SKM-1 treated with dmso at 0.1 percent for 144 hours (cell line): ENCODE results near the gene PORCN.

Experiments
- DNase-seq: peaks from one replicate; lab custom pipeline; 2025; ENCODE audit not compliant: unreplicated experiment; lab: John Stamatoyannopoulos, UW

The PORCN gene

DNA sequence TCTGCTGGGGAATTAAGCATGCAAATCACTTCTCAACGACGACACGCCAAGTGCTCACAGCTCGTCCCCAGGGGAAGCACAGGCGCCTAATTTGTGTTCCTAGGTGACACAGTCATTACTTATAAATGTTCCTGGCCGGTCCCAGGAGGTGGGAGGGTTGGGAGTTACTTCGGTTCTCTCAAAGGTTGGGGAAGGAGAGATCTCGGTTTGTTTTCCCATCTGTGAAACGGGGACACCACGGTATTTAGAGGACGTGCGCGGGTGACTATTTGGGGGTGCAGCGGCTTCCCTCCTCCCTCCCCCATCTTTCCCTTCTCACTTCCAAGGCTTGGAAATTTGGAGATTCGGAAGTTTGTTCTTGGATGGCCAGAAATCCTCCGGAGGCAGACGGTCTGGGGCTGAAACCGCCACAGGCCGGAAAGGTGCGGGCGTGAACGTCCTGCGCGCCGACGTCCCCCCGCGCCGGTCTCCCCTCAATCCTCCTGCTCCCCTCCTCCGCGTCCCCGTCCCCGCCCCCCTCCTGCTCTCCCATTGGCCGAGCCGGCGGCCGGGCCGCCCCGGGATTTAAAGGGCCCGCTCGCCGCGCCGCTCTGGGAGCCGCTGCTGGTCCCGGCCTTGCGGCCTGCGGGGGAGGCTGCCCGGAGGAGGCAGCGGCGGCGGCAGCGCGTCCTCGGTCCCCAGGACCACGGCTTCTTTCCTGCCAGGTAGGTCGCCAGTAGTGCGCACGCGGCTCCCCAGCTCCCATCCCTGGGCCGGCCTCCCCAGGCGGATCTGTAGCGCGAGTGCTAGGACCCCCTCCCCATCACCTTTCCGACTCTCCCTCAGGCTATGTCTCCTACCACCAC lies at the start of gene PORCN:
Gene PORCN, plus strand, starts transcription at position 593 of the 845 bp plus-strand sequence. CDS start 829 bp downstream, outside the sequence.
- peak; percentile 36 for DNase-seq

DNA sequence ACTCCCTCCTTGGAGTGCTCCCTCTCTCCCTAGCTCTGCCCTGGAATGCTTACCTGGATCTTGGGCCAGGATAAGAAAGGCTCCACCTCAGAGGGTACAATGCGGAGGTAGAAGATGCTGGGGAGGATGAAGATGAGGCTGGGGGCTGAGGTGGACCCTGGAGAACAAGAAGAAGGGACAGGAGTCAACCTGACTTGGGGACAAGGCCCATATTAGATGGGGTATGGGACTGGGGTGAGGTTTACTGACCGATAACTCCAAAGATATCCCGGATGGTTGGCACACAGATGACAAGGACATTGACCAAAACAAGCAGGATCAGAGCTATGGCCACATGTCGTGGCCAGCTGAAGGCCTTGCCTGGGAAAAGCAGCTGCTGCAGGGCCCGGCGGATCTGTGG lies 49.3 kb upstream of the PORCN start:
- no peak for DNase-seq

GRCh38 chrX:48460031-48460430 lies 48.8 kb upstream of the PORCN start:
- DNase-seq, result no peak

GRCh38 chrX:48460606-48461005 lies 48.2 kb upstream of the PORCN start:
- no peak for DNase-seq

- no peak for DNase-seq
Observed at GRCh38 chrX:48461830-48462229, 47.0 kb upstream of the PORCN start.

- DNase-seq, result no peak
Observed at GRCh38 chrX:48465336-48465933, 43.4 kb upstream of the PORCN start.

DNA sequence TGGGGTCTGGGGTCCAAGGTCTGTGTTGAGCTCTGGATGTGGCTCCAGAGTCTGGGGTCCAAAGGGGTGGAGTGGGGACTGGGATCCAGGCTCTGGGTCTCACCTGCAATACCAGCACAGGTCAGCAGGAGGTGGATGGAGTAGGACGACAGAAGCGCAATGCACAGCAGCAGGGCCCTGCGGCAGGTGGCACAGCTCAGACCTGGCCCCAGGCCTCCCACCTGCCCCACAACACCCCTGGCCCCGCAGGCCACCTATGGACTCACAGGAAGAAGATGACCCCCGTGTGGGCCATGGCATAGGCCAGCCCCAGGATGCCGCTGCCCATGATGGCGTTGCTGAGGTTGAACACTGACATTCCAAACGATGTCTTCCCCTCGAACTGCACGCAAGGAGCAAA lies 42.1 kb upstream of the PORCN start:
- DNase-seq, result no peak

GRCh38 chrX:48467281-48467761 lies 41.5 kb upstream of the PORCN start:
- DNase-seq, result no peak

- DNase-seq, result no peak
Observed at GRCh38 chrX:48468247-48468671, 40.5 kb upstream of the PORCN start.

DNA sequence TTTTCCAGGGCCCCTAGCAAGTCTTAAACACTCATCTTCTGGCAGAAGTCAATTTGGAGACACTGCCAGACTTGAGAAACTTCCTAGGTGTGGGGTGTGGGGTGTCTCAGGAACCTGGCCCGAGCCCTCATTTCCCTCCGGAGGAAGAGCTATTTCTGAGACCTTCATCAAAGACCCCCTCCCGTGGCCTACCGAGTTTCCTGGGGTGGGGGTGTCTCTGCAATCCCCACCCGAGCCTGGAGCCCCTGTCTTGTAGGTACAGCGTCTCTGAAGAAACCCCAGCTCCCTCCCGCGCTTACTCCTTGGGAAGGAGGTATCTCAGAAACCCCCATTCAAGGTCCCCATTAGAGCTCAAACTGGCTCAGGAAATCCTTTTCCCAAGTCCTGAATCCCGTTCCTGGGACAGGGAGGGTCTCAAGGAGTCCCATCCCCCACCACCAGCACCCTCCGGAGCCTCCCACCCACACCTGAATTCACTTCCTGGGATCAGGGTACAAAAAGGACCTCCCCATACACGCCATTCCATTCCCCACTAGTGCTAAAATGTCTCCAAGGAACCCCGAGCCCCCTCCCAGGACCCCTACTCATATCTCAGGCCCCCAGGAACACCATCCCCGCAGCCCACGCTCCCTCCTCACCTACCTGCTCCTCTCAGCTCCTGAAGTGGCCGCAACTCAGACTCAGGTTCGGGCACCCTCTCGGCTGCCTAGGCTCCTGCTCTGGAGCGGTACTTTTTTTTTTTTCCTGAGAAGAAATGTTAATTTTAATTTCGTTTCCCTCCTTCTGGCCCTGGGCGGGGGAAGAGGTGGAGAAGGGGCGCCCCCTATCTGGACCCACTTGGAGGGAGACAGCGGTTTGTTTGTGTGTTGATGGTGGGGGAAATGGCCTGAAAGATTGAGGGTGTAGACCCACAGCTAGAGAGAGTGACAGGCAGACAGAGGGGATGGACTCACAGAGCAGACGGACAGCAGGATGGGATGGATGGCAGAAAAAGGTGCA lies 39.8 kb upstream of the PORCN start:
- no peak for DNase-seq

DNA sequence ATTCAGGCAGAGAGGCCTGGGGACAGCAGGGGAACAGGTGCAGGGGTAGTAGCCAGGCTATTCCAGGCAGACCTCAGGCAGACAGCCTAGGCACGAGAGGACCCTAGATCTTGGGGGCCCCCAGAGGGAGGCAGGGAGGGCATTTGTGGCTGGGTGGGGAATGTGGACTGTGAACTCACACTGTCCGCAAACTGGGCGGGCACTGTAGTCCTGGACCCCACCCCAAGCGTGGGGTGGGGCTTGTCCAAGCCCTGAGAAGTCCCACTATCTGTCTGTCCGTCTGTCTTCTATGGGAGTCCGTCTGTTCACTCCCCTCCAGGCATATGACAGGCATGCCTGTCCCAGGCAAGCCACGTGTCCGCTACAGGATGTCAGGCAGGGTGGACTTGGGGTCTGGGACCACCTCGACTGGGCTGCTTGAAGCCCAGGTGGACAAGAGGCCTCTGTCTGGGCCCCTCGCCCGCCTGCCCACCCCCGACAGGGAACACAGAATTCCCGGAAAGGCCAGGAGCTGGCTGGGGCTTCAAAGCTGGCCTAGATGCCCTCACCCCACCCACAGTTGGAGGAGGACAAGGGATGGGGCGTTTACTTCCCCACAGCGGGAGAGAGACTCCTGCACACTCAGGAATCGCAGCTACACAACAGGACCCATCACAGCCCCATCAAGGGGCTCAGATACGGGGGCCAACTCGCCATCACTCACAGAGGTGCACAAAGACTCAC lies 38.5 kb upstream of the PORCN start, which contains the start of gene SLC38A5:
Gene SLC38A5, minus strand, starts transcription at position 151 of the 723 bp plus-strand sequence. CDS start 2,336 bp downstream, outside the sequence.
- DNase-seq, result no peak

DNA sequence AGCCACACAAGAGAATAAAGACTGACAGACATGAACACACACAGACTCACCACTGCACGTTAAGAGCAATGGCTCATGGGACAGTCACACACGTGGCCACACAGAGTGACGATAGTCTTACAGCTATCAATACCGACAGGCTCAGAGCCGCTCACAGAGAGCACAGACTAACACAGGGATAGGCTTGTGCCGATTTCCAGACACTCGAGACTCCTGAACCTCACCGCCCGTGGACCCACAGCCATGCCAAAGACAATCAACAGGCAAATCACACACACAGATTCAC lies 38.0 kb upstream of the PORCN start:
- no peak for DNase-seq

GRCh38 chrX:48471504-48471903 lies 37.3 kb upstream of the PORCN start:
- DNase-seq, result no peak

DNA sequence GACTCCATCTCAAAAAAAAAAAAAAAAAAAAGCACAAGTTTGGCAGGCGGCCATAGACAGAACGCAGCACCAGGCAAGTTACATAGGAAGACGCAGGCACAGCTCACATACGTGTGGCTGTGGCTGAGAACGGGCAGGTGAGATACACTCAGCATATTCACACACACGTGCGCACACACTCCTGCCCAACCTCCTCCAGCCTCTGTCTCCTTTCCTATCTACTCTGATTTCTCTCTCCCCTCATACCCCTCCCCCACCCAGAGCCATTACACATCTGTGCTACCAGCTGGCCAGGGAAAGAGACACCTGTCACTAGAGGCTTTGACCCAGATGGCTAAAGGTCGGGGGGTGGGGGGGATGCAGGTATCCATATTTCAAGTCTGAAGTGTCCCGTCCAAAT lies 36.6 kb upstream of the PORCN start:
- no peak for DNase-seq

GRCh38 chrX:48472851-48473703 lies 35.7 kb upstream of the PORCN start:
- no peak for DNase-seq

DNA sequence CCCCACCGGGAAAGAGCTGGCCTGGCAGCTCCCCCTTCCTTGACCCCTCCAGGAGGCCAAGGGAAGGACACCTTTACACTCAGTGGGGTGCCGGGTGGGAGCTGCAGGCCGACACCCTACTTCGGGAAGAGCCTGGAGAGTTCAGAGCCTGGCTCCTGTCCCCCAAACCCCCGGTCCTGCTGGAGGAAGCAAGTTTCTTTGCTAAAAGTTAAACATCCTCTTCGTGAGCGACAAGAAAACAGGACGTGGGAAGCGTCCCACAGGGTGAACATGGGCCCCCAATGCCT lies 35.1 kb upstream of the PORCN start:
- no peak for DNase-seq

GRCh38 chrX:48474127-48474526 lies 34.7 kb upstream of the PORCN start:
- DNase-seq, result no peak

DNA sequence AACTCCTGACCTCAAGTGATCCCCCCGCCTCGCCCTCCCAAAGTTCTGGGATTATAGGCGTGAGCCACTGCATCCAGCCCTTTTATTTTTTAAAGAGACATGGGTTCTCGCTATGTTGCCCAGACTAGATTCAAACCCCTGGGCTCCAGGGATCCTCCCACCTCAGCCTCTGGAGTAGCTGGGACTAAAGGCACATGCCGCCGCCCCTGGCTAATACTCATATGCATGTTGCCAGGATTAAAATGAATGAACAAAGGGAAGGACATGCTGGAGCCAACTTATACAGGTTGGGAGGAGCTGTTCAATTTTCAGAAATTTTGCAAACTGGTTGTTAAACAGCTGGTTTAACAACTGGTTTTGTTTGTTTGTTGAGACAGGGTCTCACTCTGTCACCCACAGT lies 34.2 kb upstream of the PORCN start:
- DNase-seq, result no peak

- DNase-seq, result no peak
Observed at GRCh38 chrX:48475296-48475695, 33.5 kb upstream of the PORCN start.
